Activated CD4-positive, CD25-positive, alpha-beta regulatory T cell (primary cell): ENCODE results near the gene FBXO28.
"Not testable (repeated sequence)": the region's sequence is repeated elsewhere in the genome, so short reads cannot be mapped to it uniquely, and the experiment has no call there.

Experiments used
- DNase-seq, 4 experiments: peaks; one replicate each; lab custom pipeline; 2025; lab: John Stamatoyannopoulos, UW

FBXO28 gene

GRCh38 chr1:224188286-224188685 is 74.4 kb downstream of the FBXO28 start:
- no peak for DNase-seq

- no peak for DNase-seq
Measured at GRCh38 chr1:224189561-224189960, 75.7 kb downstream of the FBXO28 start.

- DNase-seq, result no peak
Measured at GRCh38 chr1:224192082-224192788, 78.3 kb downstream of the FBXO28 start.

GRCh38 chr1:224193319-224193966 is 79.5 kb downstream of the FBXO28 start:
- DNase-seq, result no peak

GRCh38 chr1:224196813-224197600 is 83.1 kb downstream of the FBXO28 start:
- no peak for DNase-seq

GRCh38 chr1:224198572-224198971 is 84.7 kb downstream of the FBXO28 start:
- no peak for DNase-seq

GRCh38 chr1:224199679-224200078 is 85.8 kb downstream of the FBXO28 start:
- no peak for DNase-seq

- DNase-seq, result no peak
Measured at GRCh38 chr1:224201383-224201782, 87.5 kb downstream of the FBXO28 start.

- no peak for DNase-seq
Measured at GRCh38 chr1:224201853-224202252, 87.9 kb downstream of the FBXO28 start.

- no peak for DNase-seq
Measured at GRCh38 chr1:224203243-224204016, 89.5 kb downstream of the FBXO28 start.

- peak in 1 of 4 experiments; percentile 16 for DNase-seq
Measured at GRCh38 chr1:224205438-224205840, 91.5 kb downstream of the FBXO28 start.

GRCh38 chr1:224205931-224206538 is 92.1 kb downstream of the FBXO28 start:
- DNase-seq, result not testable (repeated sequence)

- DNase-seq, result no peak
Measured at GRCh38 chr1:224211206-224211962, 97.5 kb downstream of the FBXO28 start.
